Activated naive CD8-positive, alpha-beta T cell treated with anti-CD3 and anti-CD28 coated beads, Interleukin-2, amount 10 ng/mL, durations not matched to agents 7 days and 5 days (primary cell): Measurements from ENCODE around the gene GABRE. TPM values are rescaled to one million over a fixed set of nuclear protein-coding genes. Genes with fewer than 3 reads are reported as not detected.
"Not testable (repeated sequence)": the region's sequence is repeated elsewhere in the genome, so short reads cannot be mapped to it uniquely, and the experiment has no call there.

ENCODE experiments used
- ATAC-seq: fragments of 150-1000 bp; cut with Tn5 transposase; one replicate; pipeline ENCODE4 v1.10.0; 2021; ENCODE audit warnings: low read depth, moderate library complexity
- POLR2A ChIA-PET: fragments of 350-600 bp; sonication (Branson Sonifier 250); formaldehyde crosslinking; loops from one replicate; lab custom pipeline; 2021; ENCODE audit warnings: antibody characterized with exemption; lab: Charles Lee
- DNase-seq: peaks from one replicate; pipeline ENCODE4 v3.0.0; 2021
- H3K27ac Mint-ChIP-seq: one replicate; pipeline ENCODE4 v1.8.0; 2022; ENCODE audit warnings: mild to moderate bottlenecking, mixed read lengths
- H3K27me3 Mint-ChIP-seq: one replicate; pipeline ENCODE4 v1.8.0; 2022; ENCODE audit warnings: mild to moderate bottlenecking, moderate library complexity, mixed read lengths
- H3K36me3 Mint-ChIP-seq: one replicate; pipeline ENCODE4 v1.8.0; 2021; ENCODE audit warnings: mild to moderate bottlenecking, mixed read lengths
- H3K4me1 Mint-ChIP-seq: one replicate; pipeline ENCODE4 v1.8.0; 2021; ENCODE audit warnings: mixed read lengths
- H3K4me3 Mint-ChIP-seq: one replicate; pipeline ENCODE4 v1.8.0; 2022; ENCODE audit warnings: mild to moderate bottlenecking, moderate library complexity, mixed read lengths
- H3K9me3 Mint-ChIP-seq: one replicate; pipeline ENCODE4 v1.8.0; 2021; ENCODE audit warnings: mixed read lengths
- total RNA-seq, 2 experiments: library from RNA; stranded (reverse); gene quantifications; one replicate each; pipeline ENCODE4 v1.2.3, GENCODE V29; 2021

GABRE gene
- total RNA-seq, 2 experiments from 2014 or later = not detected

GRCh38 chrX:151938172-151938571 lies 36.3 kb downstream of the GABRE start:
- peaks cover 3% of the 10 kb centered on the region for H3K27me3 Mint-ChIP-seq
- H3K9me3 Mint-ChIP-seq = no peaks in the 10 kb centered on the region
- no peaks in the 10 kb centered on the region for H3K36me3 Mint-ChIP-seq
- ATAC-seq = no peak
- H3K4me1 Mint-ChIP-seq = no peaks in the 10 kb centered on the region
- H3K4me3 Mint-ChIP-seq = no peak overlapping the region
- no peak overlapping the region for H3K27ac Mint-ChIP-seq
- no peak for DNase-seq
- POLR2A ChIA-PET = no interaction called here

- no peaks in the 10 kb centered on the region for H3K9me3 Mint-ChIP-seq
- H3K27me3 Mint-ChIP-seq = peaks cover 3% of the 10 kb centered on the region
- no peak for DNase-seq
- POLR2A ChIA-PET = no interaction called here
- H3K4me3 Mint-ChIP-seq = no peak overlapping the region
- H3K4me1 Mint-ChIP-seq = no peaks in the 10 kb centered on the region
- no peaks in the 10 kb centered on the region for H3K36me3 Mint-ChIP-seq
- no peak for ATAC-seq
- H3K27ac Mint-ChIP-seq = no peak overlapping the region
Observed at GRCh38 chrX:151935358-151935757, 39.1 kb downstream of the GABRE start.

DNA sequence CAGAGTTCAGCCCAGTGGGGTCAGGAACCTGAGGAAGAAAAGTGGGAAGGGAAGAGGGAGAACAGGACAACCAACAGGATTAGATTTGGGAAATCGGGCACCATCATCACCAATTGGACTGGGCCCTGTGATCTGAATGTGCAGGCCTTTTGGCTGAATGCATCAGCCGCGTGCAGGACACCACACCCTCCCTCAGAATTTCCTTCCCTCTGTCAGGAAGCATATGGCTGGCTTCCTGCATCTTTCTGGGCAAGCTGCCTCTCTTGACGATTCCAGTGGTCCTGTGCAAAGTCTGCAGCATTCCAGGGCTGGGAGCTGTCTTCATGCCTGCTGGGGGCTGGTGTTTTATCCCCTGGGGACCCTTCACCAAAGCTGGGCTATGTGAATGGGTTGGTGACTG lies 45.4 kb downstream of the GABRE start:
- Mint-ChIP-seq H3K4me1 (no peaks in the 10 kb centered on the region), H3K27me3 (no peaks in the 10 kb centered on the region), H3K36me3 (no peaks in the 10 kb centered on the region), H3K9me3 (no peaks in the 10 kb centered on the region), H3K27ac (no peak overlapping the region), H3K4me3 (no peak overlapping the region)
- DNase-seq (no peak), ATAC-seq (no peak)
- POLR2A ChIA-PET = no interaction called here

- Mint-ChIP-seq H3K9me3 (no peaks in the 10 kb centered on the region), H3K27me3 (no peaks in the 10 kb centered on the region), H3K4me3 (no peak overlapping the region), H3K4me1 (no peaks in the 10 kb centered on the region), H3K36me3 (no peaks in the 10 kb centered on the region), H3K27ac (no peak overlapping the region)
- ATAC-seq (no peak), DNase-seq (no peak)
- POLR2A ChIA-PET = no interaction called here
Observed at GRCh38 chrX:151923648-151924047, 50.8 kb downstream of the GABRE start.

DNA sequence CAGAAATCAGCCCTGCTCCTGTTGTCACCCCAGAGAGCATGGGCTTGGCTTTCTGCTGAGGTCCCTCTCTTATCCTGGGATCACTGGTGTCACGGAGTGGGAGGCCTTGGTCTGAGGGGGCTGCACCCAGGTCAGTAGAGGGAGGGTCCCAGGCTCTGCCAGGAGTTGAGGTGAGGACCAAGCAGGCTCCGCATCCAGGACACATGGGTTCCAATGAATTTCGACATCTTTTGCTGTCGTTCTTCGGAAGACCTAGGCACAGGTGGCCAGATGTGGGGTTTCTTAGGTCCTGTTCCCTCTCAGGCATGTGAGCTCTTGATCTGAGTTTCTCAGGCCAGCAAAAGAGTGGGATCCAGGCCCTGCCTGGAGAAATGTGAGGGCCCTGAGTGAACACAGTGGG lies 51.8 kb downstream of the GABRE start:
- Mint-ChIP-seq H3K27me3 (no peaks in the 10 kb centered on the region), H3K4me1 (no peaks in the 10 kb centered on the region), H3K4me3 (no peak overlapping the region), H3K27ac (no peak overlapping the region), H3K9me3 (no peaks in the 10 kb centered on the region), H3K36me3 (no peaks in the 10 kb centered on the region)
- no peak for ATAC-seq
- no peak for DNase-seq
- POLR2A ChIA-PET = no interaction called here

GRCh38 chrX:151921866-151922265 lies 52.6 kb downstream of the GABRE start:
- POLR2A ChIA-PET = no interaction called here
- Mint-ChIP-seq H3K27ac (no peak overlapping the region), H3K36me3 (no peaks in the 10 kb centered on the region), H3K4me3 (no peak overlapping the region), H3K9me3 (no peaks in the 10 kb centered on the region), H3K27me3 (no peaks in the 10 kb centered on the region), H3K4me1 (no peaks in the 10 kb centered on the region)
- DNase-seq = no peak
- ATAC-seq = no peak

DNA sequence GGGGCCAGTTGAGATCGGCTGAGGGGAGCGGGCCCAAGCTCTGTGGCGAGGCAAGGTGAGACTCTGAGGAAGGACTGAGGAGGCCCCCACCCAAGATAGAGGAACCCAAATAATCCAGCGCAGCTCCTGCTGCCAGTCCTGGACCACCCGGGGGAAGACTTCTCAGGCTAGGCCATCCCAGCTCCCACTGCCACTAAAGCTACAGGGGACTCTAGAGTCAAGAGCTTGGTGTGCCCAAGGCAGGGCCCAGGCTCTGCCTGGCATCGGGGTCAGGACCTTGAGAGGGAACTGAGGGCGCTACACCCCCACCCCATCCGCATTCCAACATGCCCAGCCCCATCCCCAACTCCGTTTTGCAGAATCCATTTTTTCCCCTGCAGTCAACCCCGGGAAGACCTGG lies 53.2 kb downstream of the GABRE start:
- H3K27ac Mint-ChIP-seq = no peak overlapping the region
- no peak for ATAC-seq
- POLR2A ChIA-PET = no interaction called here
- no peak for DNase-seq
- no peaks in the 10 kb centered on the region for H3K9me3 Mint-ChIP-seq
- H3K27me3 Mint-ChIP-seq = no peaks in the 10 kb centered on the region
- H3K36me3 Mint-ChIP-seq = no peaks in the 10 kb centered on the region
- no peaks in the 10 kb centered on the region for H3K4me1 Mint-ChIP-seq
- no peak overlapping the region for H3K4me3 Mint-ChIP-seq

DNA sequence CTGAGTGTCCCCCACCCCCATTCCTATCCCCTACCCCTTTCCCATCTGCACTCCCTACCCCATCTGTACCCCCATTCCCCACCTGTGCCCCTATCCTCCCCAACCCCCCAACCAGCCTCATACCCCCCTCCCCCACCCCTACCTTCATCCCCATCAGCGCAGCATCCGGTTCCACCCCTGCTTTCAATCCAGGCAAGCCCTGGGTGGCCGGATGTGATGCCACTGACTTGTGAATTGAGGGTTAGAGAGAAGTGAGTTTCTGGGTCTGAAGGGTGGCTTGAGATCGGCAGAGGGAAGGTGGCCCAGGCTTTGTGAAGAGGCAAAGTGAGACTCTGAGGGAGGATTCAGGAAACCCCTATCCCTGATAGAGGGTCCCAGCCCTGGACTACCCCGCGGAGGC lies 53.9 kb downstream of the GABRE start:
- no peaks in the 10 kb centered on the region for H3K4me1 Mint-ChIP-seq
- no peak overlapping the region for H3K27ac Mint-ChIP-seq
- DNase-seq (no peak), ATAC-seq (no peak)
- POLR2A ChIA-PET = no interaction called here
- no peaks in the 10 kb centered on the region for H3K36me3 Mint-ChIP-seq
- no peaks in the 10 kb centered on the region for H3K9me3 Mint-ChIP-seq
- H3K4me3 Mint-ChIP-seq = no peak overlapping the region
- H3K27me3 Mint-ChIP-seq = no peaks in the 10 kb centered on the region

- Mint-ChIP-seq H3K36me3 (no peaks in the 10 kb centered on the region), H3K27me3 (no peaks in the 10 kb centered on the region), H3K27ac (no peak overlapping the region), H3K4me1 (no peaks in the 10 kb centered on the region), H3K9me3 (no peaks in the 10 kb centered on the region), H3K4me3 (no peak overlapping the region)
- POLR2A ChIA-PET = no interaction called here
- ATAC-seq = no peak
- DNase-seq = no peak
Observed at GRCh38 chrX:151920101-151920500, 54.4 kb downstream of the GABRE start.

DNA sequence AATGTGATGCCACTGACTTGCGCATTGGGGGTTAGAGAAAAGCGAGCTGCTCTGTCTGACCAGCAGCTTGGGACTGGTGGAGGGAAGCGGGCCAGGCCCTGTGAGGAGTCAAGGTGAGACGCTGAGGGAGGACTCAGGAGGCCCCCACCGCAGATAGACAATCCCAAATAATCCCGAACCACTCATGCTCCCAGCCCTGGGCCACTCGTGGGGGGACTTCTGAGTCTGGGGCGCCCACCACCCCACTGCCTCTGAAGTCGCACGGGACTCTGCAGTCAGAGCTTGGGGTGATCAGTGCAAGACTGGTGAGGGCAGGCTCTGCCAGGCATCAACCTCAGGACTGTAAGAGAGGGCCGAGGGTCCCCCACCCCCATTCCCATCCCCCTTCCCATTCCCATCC lies 54.9 kb downstream of the GABRE start:
- no peaks in the 10 kb centered on the region for H3K36me3 Mint-ChIP-seq
- POLR2A ChIA-PET = no interaction called here
- H3K27me3 Mint-ChIP-seq = no peaks in the 10 kb centered on the region
- no peaks in the 10 kb centered on the region for H3K9me3 Mint-ChIP-seq
- ATAC-seq = no peak
- DNase-seq = no peak
- no peak overlapping the region for H3K27ac Mint-ChIP-seq
- H3K4me1 Mint-ChIP-seq = no peaks in the 10 kb centered on the region
- no peak overlapping the region for H3K4me3 Mint-ChIP-seq

- H3K27me3 Mint-ChIP-seq, H3K27ac Mint-ChIP-seq, DNase-seq, ATAC-seq, H3K9me3 Mint-ChIP-seq, H3K36me3 Mint-ChIP-seq, H3K4me1 Mint-ChIP-seq, POLR2A ChIA-PET, H3K4me3 Mint-ChIP-seq: not testable (repeated sequence)
Observed at GRCh38 chrX:151918736-151919135, 55.7 kb downstream of the GABRE start.

DNA sequence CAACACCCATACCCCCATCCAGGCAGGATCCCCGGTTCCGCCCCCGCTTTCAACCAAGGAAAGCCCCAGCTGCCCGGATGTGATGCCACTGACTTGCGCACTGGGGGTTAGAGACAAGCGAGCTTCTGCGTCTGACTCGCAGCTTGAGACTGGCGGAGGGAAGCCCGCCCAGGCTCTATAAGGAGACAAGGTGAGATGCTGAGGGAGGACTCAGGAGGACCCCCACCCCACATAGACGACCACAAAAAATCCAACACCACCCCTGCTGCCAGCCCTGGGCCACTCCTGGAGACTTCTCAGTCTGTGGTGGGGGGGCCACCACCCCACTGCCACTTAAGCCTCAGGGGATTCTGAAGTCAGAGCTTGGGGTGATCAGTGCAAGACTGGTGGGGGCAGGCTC lies 61.7 kb downstream of the GABRE start, which contains the start of gene MAGEA4:
MAGEA4 (plus strand) TSS at position 110 of the 400 bp plus-strand sequence. CDS start 10,776 bp downstream, outside the sequence.
- ATAC-seq (no peak), DNase-seq (no peak)
- Mint-ChIP-seq H3K4me1 (no peaks in the 10 kb centered on the region), H3K27me3 (no peaks in the 10 kb centered on the region), H3K36me3 (no peaks in the 10 kb centered on the region), H3K9me3 (no peaks in the 10 kb centered on the region), H3K4me3 (no peak within 1 kb of the TSS), H3K27ac (no peak within 1 kb of the TSS)
- POLR2A ChIA-PET = no interaction called here

DNA sequence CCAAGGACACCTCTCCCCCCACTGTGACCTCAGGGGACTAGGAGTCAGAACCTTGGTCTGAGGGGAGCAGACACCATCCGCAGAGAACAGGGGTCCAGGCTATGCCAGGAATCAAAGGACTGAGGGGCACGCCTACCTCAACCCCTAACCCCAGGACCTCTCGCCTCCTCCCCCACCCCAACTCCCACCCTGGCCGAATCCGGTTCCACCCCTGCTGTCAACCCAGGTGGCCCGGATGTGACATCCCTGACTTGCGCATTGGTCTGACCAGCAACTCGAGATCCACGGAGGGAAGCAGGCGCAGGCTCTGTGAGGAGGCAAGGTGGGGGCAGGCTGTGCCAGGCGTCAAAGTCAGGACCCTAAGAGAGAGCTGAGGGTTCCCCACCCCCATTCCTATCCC lies 62.3 kb downstream of the GABRE start:
- H3K36me3 Mint-ChIP-seq = no peaks in the 10 kb centered on the region
- no peak overlapping the region for H3K27ac Mint-ChIP-seq
- DNase-seq (no peak), ATAC-seq (no peak)
- H3K4me1 Mint-ChIP-seq = no peaks in the 10 kb centered on the region
- H3K9me3 Mint-ChIP-seq = no peaks in the 10 kb centered on the region
- no peak overlapping the region for H3K4me3 Mint-ChIP-seq
- POLR2A ChIA-PET = no interaction called here
- H3K27me3 Mint-ChIP-seq = no peaks in the 10 kb centered on the region

- POLR2A ChIA-PET = no interaction called here
- H3K9me3 Mint-ChIP-seq = no peaks in the 10 kb centered on the region
- H3K4me3 Mint-ChIP-seq = no peak overlapping the region
- H3K4me1 Mint-ChIP-seq = no peaks in the 10 kb centered on the region
- DNase-seq (no peak), ATAC-seq (no peak)
- no peaks in the 10 kb centered on the region for H3K27me3 Mint-ChIP-seq
- no peaks in the 10 kb centered on the region for H3K36me3 Mint-ChIP-seq
- no peak overlapping the region for H3K27ac Mint-ChIP-seq
Observed at GRCh38 chrX:151904989-151905388, 69.5 kb downstream of the GABRE start.
